Transverse colon (tissue), 4 donors: ENCODE data around the gene LAMA3.

ENCODE experiments used
- CTCF ChIP-seq, 5 experiments: fragments of 200-600 bp in 3 of 5; fragments of 450-650 bp in 2 of 5; sonication (generic) in 3 of 5; IDR thresholded peaks; 1 replicate in 2 of 5; 2 replicates in 3 of 5; pipeline ENCODE4 v1.5.1; 2016 to 2017; ENCODE audit warnings: antibody characterized with exemption in 5 of 5, inconsistent platforms in 3 of 5, mild to moderate bottlenecking in 2 of 5, moderate library complexity in 1 of 5
- POLR2AphosphoS5 ChIP-seq, 3 donors: sonication (generic); formaldehyde crosslinking; IDR thresholded peaks; one replicate each; pipeline ENCODE4 v1.6.1; 2016; ENCODE audit warnings: antibody characterized with exemption in 3 of 3

GRCh38 chr18:23998820-23999219 is 309.6 kb downstream of the LAMA3 start:
- TF ChIP-seq CTCF (IDR thresholded peaks at IDR 0.05) (no peak), POLR2AphosphoS5 (IDR thresholded peaks at IDR 0.05) (peak in 1 of 3 donors; percentile 15)
